SHP77 treated with DMSO at 0.1 percent for 48 hours (cell line): ENCODE data around the gene ZNF491.
"Not testable (repeated sequence)": the region's sequence is repeated elsewhere in the genome, so short reads cannot be mapped to it uniquely, and the experiment has no call there.

Experiments
- DNase-seq: peaks from one replicate; lab custom pipeline; 2025; lab: John Stamatoyannopoulos, UW

The ZNF491 gene

GRCh38 chr19:11806354-11807098, 8.2 kb downstream of the ZNF491 start:
- no peak for DNase-seq

- DNase-seq = no peak
Measured at GRCh38 chr19:11807099-11807380, 8.7 kb downstream of the ZNF491 start.

GRCh38 chr19:11813703-11814028, 15.3 kb downstream of the ZNF491 start:
- DNase-seq = no peak

- peak; percentile 90 for DNase-seq
Measured at GRCh38 chr19:11814029-11814699, 15.8 kb downstream of the ZNF491 start, which contains the start of gene ZNF440. TSS of gene ZNF440 (plus strand) at chr19:11814273. CDS start at chr19:11814448, 175 bp downstream.

- no peak for DNase-seq
Measured at GRCh38 chr19:11814700-11815035, 16.3 kb downstream of the ZNF491 start.

GRCh38 chr19:11821474-11822109, 23.3 kb downstream of the ZNF491 start:
- DNase-seq = no peak

GRCh38 chr19:11828957-11829876, 30.9 kb downstream of the ZNF491 start:
- not testable (repeated sequence) for DNase-seq

GRCh38 chr19:11832253-11832912, 34.1 kb downstream of the ZNF491 start:
- DNase-seq = no peak

- no peak for DNase-seq
Measured at GRCh38 chr19:11833541-11833940, 35.2 kb downstream of the ZNF491 start.

- DNase-seq = not testable (repeated sequence)
Measured at GRCh38 chr19:11835626-11836066, 37.3 kb downstream of the ZNF491 start.

GRCh38 chr19:11843722-11844121, 45.4 kb downstream of the ZNF491 start:
- no peak for DNase-seq

- DNase-seq = peak; percentile 4
Measured at GRCh38 chr19:11847615-11848014, 49.3 kb downstream of the ZNF491 start.

- DNase-seq = no peak
Measured at GRCh38 chr19:11848200-11848593, 49.9 kb downstream of the ZNF491 start.

GRCh38 chr19:11848594-11849469, 50.5 kb downstream of the ZNF491 start, which contains the start of gene ZNF439:
TSS of gene ZNF439 (plus strand) at chr19:11848726. CDS start at chr19:11848868, 142 bp downstream.
- peak; percentile 68 for DNase-seq

- DNase-seq = not testable (repeated sequence)
Measured at GRCh38 chr19:11850289-11850688, 52.0 kb downstream of the ZNF491 start.

GRCh38 chr19:11853358-11853757, 55.0 kb downstream of the ZNF491 start:
- no peak for DNase-seq

GRCh38 chr19:11856596-11857250, 58.4 kb downstream of the ZNF491 start:
- DNase-seq = no peak
